K562 (cell line): ENCODE measurements around the gene CHRNB1.

Source experiments
- COPS2 ChIP-seq: fragments of 450-650 bp; conservative IDR thresholded peaks from 2 replicates; pipeline ENCODE4 v1.6.1; 2016; ENCODE audit warnings: mild to moderate bottlenecking, moderate library complexity
- DPF2 ChIP-seq: fragments of 450-650 bp; IDR thresholded peaks from 2 replicates; pipeline ENCODE4 v1.6.1; 2016
- HMG20A ChIP-seq: fragments of 450-650 bp; formaldehyde crosslinking; conservative IDR thresholded peaks from 2 replicates; pipeline ENCODE4 v1.4.0; 2020; ENCODE audit warnings: mild to moderate bottlenecking, mixed read lengths
- KAT2B ChIP-seq: IDR thresholded peaks from one replicate; pipeline ENCODE4 v1.6.1; 2012; ENCODE audit warnings: low read depth, mild to moderate bottlenecking, control low read depth, inconsistent platforms, low read length, moderate library complexity
- POLR2A ChIP-seq: fragments of 450-650 bp; conservative IDR thresholded peaks from 2 replicates; pipeline ENCODE4 v1.6.1; 2016
- TAF1 ChIP-seq: IDR thresholded peaks from 2 replicates; pipeline ENCODE4 v1.6.1; 2011; ENCODE audit warnings: mild to moderate bottlenecking, low read length, moderate library complexity; ENCODE audit not compliant: insufficient read depth, control insufficient read depth, severe bottlenecking; ENCODE audit errors: extremely low read depth
- TF ChIP-seq, protein P1 (sequence below): fragments of 150-350 bp; IDR thresholded peaks from 2 replicates; pipeline ENCODE4 v1.6.1; 2014; ENCODE audit warnings: low read depth, mild to moderate bottlenecking, low read length, borderline replicate concordance
- TF ChIP-seq, protein P2 (sequence below): sonication (generic); formaldehyde crosslinking; IDR thresholded peaks from 2 replicates; pipeline ENCODE4 v1.8.1; 2023; ENCODE audit warnings: mild to moderate bottlenecking, missing genetic modification reagents
- TF ChIP-seq, protein P3 (sequence below): sonication (generic); formaldehyde crosslinking; IDR thresholded peaks from 2 replicates; pipeline ENCODE4 v1.8.1; 2023; ENCODE audit warnings: mild to moderate bottlenecking, missing genetic modification reagents

DNA sequence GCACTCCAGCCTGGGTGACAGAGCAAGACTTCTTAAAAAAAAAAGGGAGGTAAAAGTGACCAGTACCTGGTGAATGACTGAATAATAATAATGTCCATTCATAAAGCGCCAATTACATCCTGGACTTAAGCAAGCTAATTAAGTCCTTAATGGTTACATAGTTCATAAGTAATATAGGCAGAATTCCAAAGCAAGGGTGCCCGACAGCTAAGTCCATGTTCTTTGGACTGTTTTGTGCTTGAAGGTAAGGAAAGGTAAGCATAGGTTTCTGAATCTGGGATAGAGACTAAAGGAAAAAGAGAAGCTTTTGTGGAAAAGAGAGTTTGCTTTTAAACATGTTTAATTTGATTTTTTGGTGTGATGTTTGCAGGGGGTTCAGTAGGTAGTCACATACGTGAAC lies 49.1 kb downstream of the CHRNB1 start:
- no peak for TF ChIP-seq KAT2B
- TF ChIP-seq, protein P1, sequence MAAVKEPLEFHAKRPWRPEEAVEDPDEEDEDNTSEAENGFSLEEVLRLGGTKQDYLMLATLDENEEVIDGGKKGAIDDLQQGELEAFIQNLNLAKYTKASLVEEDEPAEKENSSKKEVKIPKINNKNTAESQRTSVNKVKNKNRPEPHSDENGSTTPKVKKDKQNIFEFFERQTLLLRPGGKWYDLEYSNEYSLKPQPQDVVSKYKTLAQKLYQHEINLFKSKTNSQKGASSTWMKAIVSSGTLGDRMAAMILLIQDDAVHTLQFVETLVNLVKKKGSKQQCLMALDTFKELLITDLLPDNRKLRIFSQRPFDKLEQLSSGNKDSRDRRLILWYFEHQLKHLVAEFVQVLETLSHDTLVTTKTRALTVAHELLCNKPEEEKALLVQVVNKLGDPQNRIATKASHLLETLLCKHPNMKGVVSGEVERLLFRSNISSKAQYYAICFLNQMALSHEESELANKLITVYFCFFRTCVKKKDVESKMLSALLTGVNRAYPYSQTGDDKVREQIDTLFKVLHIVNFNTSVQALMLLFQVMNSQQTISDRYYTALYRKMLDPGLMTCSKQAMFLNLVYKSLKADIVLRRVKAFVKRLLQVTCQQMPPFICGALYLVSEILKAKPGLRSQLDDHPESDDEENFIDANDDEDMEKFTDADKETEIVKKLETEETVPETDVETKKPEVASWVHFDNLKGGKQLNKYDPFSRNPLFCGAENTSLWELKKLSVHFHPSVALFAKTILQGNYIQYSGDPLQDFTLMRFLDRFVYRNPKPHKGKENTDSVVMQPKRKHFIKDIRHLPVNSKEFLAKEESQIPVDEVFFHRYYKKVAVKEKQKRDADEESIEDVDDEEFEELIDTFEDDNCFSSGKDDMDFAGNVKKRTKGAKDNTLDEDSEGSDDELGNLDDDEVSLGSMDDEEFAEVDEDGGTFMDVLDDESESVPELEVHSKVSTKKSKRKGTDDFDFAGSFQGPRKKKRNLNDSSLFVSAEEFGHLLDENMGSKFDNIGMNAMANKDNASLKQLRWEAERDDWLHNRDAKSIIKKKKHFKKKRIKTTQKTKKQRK: no peak
- no peak for TF ChIP-seq HMG20A
- no peak for TF ChIP-seq POLR2A
- TF ChIP-seq COPS2: no peak
- no peak for TF ChIP-seq TAF1
- TF ChIP-seq, protein P2, sequence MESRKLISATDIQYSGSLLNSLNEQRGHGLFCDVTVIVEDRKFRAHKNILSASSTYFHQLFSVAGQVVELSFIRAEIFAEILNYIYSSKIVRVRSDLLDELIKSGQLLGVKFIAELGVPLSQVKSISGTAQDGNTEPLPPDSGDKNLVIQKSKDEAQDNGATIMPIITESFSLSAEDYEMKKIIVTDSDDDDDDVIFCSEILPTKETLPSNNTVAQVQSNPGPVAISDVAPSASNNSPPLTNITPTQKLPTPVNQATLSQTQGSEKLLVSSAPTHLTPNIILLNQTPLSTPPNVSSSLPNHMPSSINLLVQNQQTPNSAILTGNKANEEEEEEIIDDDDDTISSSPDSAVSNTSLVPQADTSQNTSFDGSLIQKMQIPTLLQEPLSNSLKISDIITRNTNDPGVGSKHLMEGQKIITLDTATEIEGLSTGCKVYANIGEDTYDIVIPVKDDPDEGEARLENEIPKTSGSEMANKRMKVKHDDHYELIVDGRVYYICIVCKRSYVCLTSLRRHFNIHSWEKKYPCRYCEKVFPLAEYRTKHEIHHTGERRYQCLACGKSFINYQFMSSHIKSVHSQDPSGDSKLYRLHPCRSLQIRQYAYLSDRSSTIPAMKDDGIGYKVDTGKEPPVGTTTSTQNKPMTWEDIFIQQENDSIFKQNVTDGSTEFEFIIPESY (CRISPR knock-in tag): no peak
- TF ChIP-seq, protein P3, sequence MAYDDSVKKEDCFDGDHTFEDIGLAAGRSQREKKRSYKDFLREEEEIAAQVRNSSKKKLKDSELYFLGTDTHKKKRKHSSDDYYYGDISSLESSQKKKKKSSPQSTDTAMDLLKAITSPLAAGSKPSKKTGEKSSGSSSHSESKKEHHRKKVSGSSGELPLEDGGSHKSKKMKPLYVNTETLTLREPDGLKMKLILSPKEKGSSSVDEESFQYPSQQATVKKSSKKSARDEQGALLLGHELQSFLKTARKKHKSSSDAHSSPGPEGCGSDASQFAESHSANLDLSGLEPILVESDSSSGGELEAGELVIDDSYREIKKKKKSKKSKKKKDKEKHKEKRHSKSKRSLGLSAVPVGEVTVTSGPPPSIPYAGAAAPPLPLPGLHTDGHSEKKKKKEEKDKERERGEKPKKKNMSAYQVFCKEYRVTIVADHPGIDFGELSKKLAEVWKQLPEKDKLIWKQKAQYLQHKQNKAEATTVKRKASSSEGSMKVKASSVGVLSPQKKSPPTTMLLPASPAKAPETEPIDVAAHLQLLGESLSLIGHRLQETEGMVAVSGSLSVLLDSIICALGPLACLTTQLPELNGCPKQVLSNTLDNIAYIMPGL (CRISPR knock-in tag): no peak
- TF ChIP-seq DPF2: no peak
